H1 (cell line): ENCODE measurements around the gene HMMR. TPM values are rescaled to one million over a fixed set of nuclear protein-coding genes. Genes with fewer than 3 reads are reported as not detected.

ENCODE experiments used
- CTCF ChIA-PET: fragments of 300-600 bp; sonication (Branson Sonifier 250); formaldehyde crosslinking; loops from one replicate; lab custom pipeline; 2021; ENCODE audit not compliant: partially characterized antibody; lab: Charles Lee
- POLR2A ChIA-PET: fragments of 300-600 bp; sonication (Branson Sonifier 250); formaldehyde crosslinking; loops from one replicate; lab custom pipeline; 2021; ENCODE audit warnings: inconsistent platforms; ENCODE audit not compliant: partially characterized antibody; lab: Charles Lee
- DNase-seq, 2 experiments: peaks; one replicate each; pipeline versions ENCODE4 v3.0.0 to v3.0.0-alpha.2; 2010 to 2022; ENCODE audit warnings: low spot score in 2 of 2, low read depth in 1 of 2, mixed read lengths in 1 of 2
- FAIRE-seq: peaks from 2 replicates; lab custom pipeline; 2011; peaks lifted over from hg19 to GRCh38; lab: Jason Lieb, UNC
- H2AFZ ChIP-seq: 2 replicates; pipeline ENCODE4 v1.8.1; 2012; ENCODE audit warnings: low read length, inconsistent platforms
- H2AK5ac ChIP-seq: 2 replicates; pipeline ENCODE4 v1.6.1; 2013; ENCODE audit warnings: low read depth, low read length
- H2BK120ac ChIP-seq: replicated peaks from 2 replicates; pipeline ENCODE3; 2013; ENCODE audit warnings: low read depth, low read length, inconsistent platforms
- H2BK12ac ChIP-seq: 2 replicates; pipeline ENCODE4 v1.6.1; 2013; ENCODE audit warnings: low read depth, low read length
- H2BK15ac ChIP-seq: 2 replicates; pipeline ENCODE4 v1.6.1; 2013; ENCODE audit warnings: low read length
- H2BK20ac ChIP-seq: 2 replicates; pipeline ENCODE4 v1.6.1; 2013; ENCODE audit warnings: low read length
- H2BK5ac ChIP-seq: 2 replicates; pipeline ENCODE4 v1.6.1; 2013; ENCODE audit warnings: low read depth, low read length
- H3K14ac ChIP-seq: 2 replicates; pipeline ENCODE4 v1.6.1; 2013; ENCODE audit warnings: inconsistent platforms; ENCODE audit not compliant: insufficient read length
- H3K18ac ChIP-seq: 2 replicates; pipeline ENCODE4 v1.6.1; 2013; ENCODE audit warnings: low read length; ENCODE audit errors: extremely low read depth
- H3K23ac ChIP-seq: 2 replicates; pipeline ENCODE4 v1.6.1; 2013; ENCODE audit warnings: inconsistent platforms; ENCODE audit not compliant: insufficient read length
- H3K23me2 ChIP-seq: 2 replicates; pipeline ENCODE4 v1.6.1; 2013; ENCODE audit warnings: low read depth, low read length
- H3K27ac ChIP-seq: 2 replicates; pipeline ENCODE4 v1.6.1; 2011; ENCODE audit warnings: low read depth, low read length, inconsistent platforms
- H3K27me3 ChIP-seq, 4 experiments: replicated peaks in 1 of 4; 1 replicate in 1 of 4; 2 replicates in 3 of 4; pipeline versions ENCODE4 v1.6.1 to v1.8.1; 2011 to 2013; ENCODE audit warnings: low read length in 3 of 4, mild to moderate bottlenecking in 3 of 4, inconsistent platforms in 2 of 4, mixed read lengths in 2 of 4, moderate library complexity in 1 of 4; ENCODE audit not compliant: control insufficient read depth in 3 of 4, insufficient read depth in 3 of 4; ENCODE audit errors: extremely low read depth in 1 of 4
- H3K36me3 ChIP-seq, 4 experiments: 2 replicates each; pipeline versions ENCODE4 v1.6.1 to v1.8.1; 2011 to 2013; ENCODE audit warnings: mild to moderate bottlenecking in 4 of 4, low read length in 3 of 4, moderate library complexity in 2 of 4, control low read depth in 1 of 4, inconsistent platforms in 1 of 4; ENCODE audit not compliant: insufficient read depth in 4 of 4, control insufficient read depth in 2 of 4
- H3K4ac ChIP-seq: replicated peaks from 2 replicates; pipeline ENCODE3; 2013; ENCODE audit warnings: low read length, low read depth, mixed read lengths, inconsistent platforms; ENCODE audit not compliant: insufficient read length
- H3K4me1 ChIP-seq, 4 experiments: replicated peaks in 1 of 4; 1 replicate in 1 of 4; 2 replicates in 3 of 4; pipeline versions ENCODE4 v1.6.1 to v1.8.1; 2011 to 2013; ENCODE audit warnings: low read length in 3 of 4, inconsistent platforms in 2 of 4, mixed read lengths in 1 of 4; ENCODE audit not compliant: insufficient read depth in 4 of 4, control insufficient read depth in 3 of 4
- H3K4me2 ChIP-seq, 2 experiments: 2 replicates each; pipeline versions ENCODE4 v1.6.1 to v1.8.1; 2011 to 2013; ENCODE audit warnings: low read depth in 2 of 2, low read length in 2 of 2, control low read depth in 1 of 2, inconsistent platforms in 1 of 2, mild to moderate bottlenecking in 1 of 2; ENCODE audit not compliant: insufficient read depth in 1 of 2
- H3K4me3 ChIP-seq, 4 experiments: fragments of 200-600, 300-600 bp in 1 of 4; sonication (generic), shearing (Covaris generic), sonication (Bioruptor Twin) in 1 of 4; 2 replicates each; pipeline versions ENCODE4 v1.5.1 to v1.8.1; 2011 to 2016; ENCODE audit warnings: low read length in 4 of 4, low read depth in 3 of 4, control low read depth in 2 of 4, inconsistent platforms in 2 of 4, mild to moderate bottlenecking in 2 of 4, mixed read lengths in 1 of 4, moderate library complexity in 1 of 4; ENCODE audit not compliant: insufficient read depth in 2 of 4; ENCODE audit errors: extremely low read depth in 1 of 4
- H3K56ac ChIP-seq: replicated peaks from 2 replicates; pipeline ENCODE3; 2013; ENCODE audit warnings: low read depth, mild to moderate bottlenecking, mixed read lengths, low read length, inconsistent platforms; ENCODE audit not compliant: insufficient read length
- H3K79me1 ChIP-seq: 2 replicates; pipeline ENCODE4 v1.6.1; 2013; ENCODE audit warnings: low read depth, low read length, control low read depth
- H3K79me2 ChIP-seq, 2 experiments: 2 replicates each; pipeline versions ENCODE4 v1.6.1 to v1.8.1; 2012 to 2013; ENCODE audit warnings: low read length in 2 of 2, mild to moderate bottlenecking in 2 of 2, inconsistent platforms in 1 of 2; ENCODE audit not compliant: insufficient read depth in 2 of 2, control insufficient read depth in 1 of 2
- H3K9ac ChIP-seq, 4 experiments: replicated peaks in 1 of 4; 1 replicate in 1 of 4; 2 replicates in 3 of 4; pipeline versions ENCODE4 v1.6.1 to v1.8.1; 2011 to 2013; ENCODE audit warnings: low read depth in 3 of 4, low read length in 3 of 4, control low read depth in 2 of 4, mild to moderate bottlenecking in 2 of 4, moderate library complexity in 2 of 4, inconsistent platforms in 1 of 4; ENCODE audit errors: extremely low read depth in 1 of 4
- H3K9me3 ChIP-seq, 2 experiments: 2 replicates each; pipeline versions ENCODE4 v1.6.1 to v1.8.1; 2012 to 2013; ENCODE audit warnings: mild to moderate bottlenecking in 2 of 2, moderate library complexity in 2 of 2, control low read depth in 1 of 2, inconsistent platforms in 1 of 2, low read depth in 1 of 2, low read length in 1 of 2, mixed read lengths in 1 of 2; ENCODE audit not compliant: insufficient read depth in 2 of 2
- H4K20me1 ChIP-seq, 2 experiments: replicated peaks in 1 of 2; 2 replicates each; pipeline versions ENCODE3 to v1.8.1; 2011 to 2013; ENCODE audit warnings: inconsistent platforms in 2 of 2, low read length in 2 of 2, mild to moderate bottlenecking in 1 of 2; ENCODE audit not compliant: insufficient read depth in 2 of 2, control insufficient read depth in 1 of 2
- H4K5ac ChIP-seq: 2 replicates; pipeline ENCODE4 v1.6.1; 2013; ENCODE audit warnings: low read length, low read depth, mixed read lengths, inconsistent platforms; ENCODE audit not compliant: insufficient read length
- H4K8ac ChIP-seq: 2 replicates; pipeline ENCODE4 v1.8.0; 2013; ENCODE audit warnings: mild to moderate bottlenecking, moderate library complexity, low read length, inconsistent platforms; ENCODE audit not compliant: insufficient read depth; ENCODE audit errors: extremely low read depth
- H4K91ac ChIP-seq: replicated peaks from 2 replicates; pipeline ENCODE3; 2013; ENCODE audit warnings: low read length, mixed read lengths, inconsistent platforms; ENCODE audit not compliant: insufficient read length
- BACH1 ChIP-seq: IDR thresholded peaks from 2 replicates; pipeline ENCODE4 v1.6.1; 2012; ENCODE audit warnings: low read length, improper control_type of control experiment
- JUN ChIP-seq: IDR thresholded peaks from 2 replicates; pipeline ENCODE4 v1.6.1; 2011; ENCODE audit warnings: low read depth, mild to moderate bottlenecking, improper control_type of control experiment, low read length
- NRF1 ChIP-seq: IDR thresholded peaks from 2 replicates; pipeline ENCODE4 v1.6.1; 2011; ENCODE audit warnings: mild to moderate bottlenecking, low read depth, low read length, improper control_type of control experiment
- SP1 ChIP-seq: IDR thresholded peaks from 2 replicates; pipeline ENCODE4 v1.6.1; 2011; ENCODE audit warnings: low read depth, low read length
- SP2 ChIP-seq: IDR thresholded peaks from 2 replicates; pipeline ENCODE4 v1.6.1; 2012; ENCODE audit warnings: mild to moderate bottlenecking, low read length, inconsistent platforms
- TAF7 ChIP-seq: optimal IDR thresholded peaks from 2 replicates; pipeline ENCODE3; 2011; ENCODE audit warnings: low read depth, mild to moderate bottlenecking, inconsistent platforms, low read length, moderate library complexity, borderline replicate concordance
- TBP ChIP-seq: IDR thresholded peaks from 2 replicates; pipeline ENCODE4 v1.6.1; 2011; ENCODE audit warnings: low read depth, low read length, improper control_type of control experiment
- TEAD4 ChIP-seq: IDR thresholded peaks from 2 replicates; pipeline ENCODE4 v1.6.1; 2012; ENCODE audit warnings: low read depth, low read length, inconsistent platforms, mixed read lengths
- WGBS, 2 experiments: shearing (Covaris generic) in 1 of 2; methylation state at CpG; one replicate each; pipeline versions ENCODE4 v1.1.6 to v1.1.7; 2013 to 2015; ENCODE audit warnings: low lambda C conversion rate in 2 of 2, mixed read lengths in 2 of 2, inconsistent platforms in 1 of 2, low coverage in 1 of 2, missing lambda C conversion rate in 1 of 2; ENCODE audit not compliant: insufficient replicate concordance in 2 of 2, insufficient coverage in 1 of 2, insufficient read length in 1 of 2; ENCODE audit errors: extremely low coverage in 1 of 2, missing lambda C conversion rate in 1 of 2; 5-methylcytosine and 5-hydroxymethylcytosine counted together
- polyA plus RNA-seq, 7 experiments: library from polyadenylated mRNA; depleted of rRNA in 3 of 7; stranded (reverse) in 5 of 7; unstranded in 2 of 7; fragments of >200 nt in 5 of 7; fragments of 200-250 nt in 2 of 7; gene quantifications; 1 replicate in 5 of 7; 2 replicates in 1 of 7; 4 replicates in 1 of 7; pipeline versions ENCODE4 v1.2.1 to v1.2.3, GENCODE V29; 2011 to 2013; ENCODE audit warnings: missing spikeins in 2 of 7, mixed read lengths in 2 of 7
- total RNA-seq: library from RNA; stranded (reverse); fragmentation: NEBNext Ultra II Directional; extraction: Animal tissue kit (Norgen Biotek cat#: 25700); gene quantifications from 2 replicates; pipeline ENCODE4 v1.2.1, GENCODE V29; 2021

The HMMR gene
- total and polyA plus RNA-seq, 2 of the 8 experiments (the other 6 are each of a cell fraction or from before 2014, with no cell fraction given) = 17.5 to 77.3 TPM

- ChIA-PET POLR2A (interaction anchor here (1.6 to 3.7 kb wide), 3 partner anchors 9 to 36 kb away, joined by 3 to 14 read pairs (median 13); partner anchors contain the start of genes HMMR, MAT2B and NUDCD2), CTCF (interaction anchor here (0.8 to 1.3 kb wide), 3 partner anchors 9 to 69 kb away, joined by 3 to 4 read pairs (median 3); partner anchors contain the start of gene MAT2B)
- no peak overlapping the region for H3K4me3 ChIP-seq
- no peak overlapping the region for H2AFZ ChIP-seq
- H3K4ac ChIP-seq = no peak overlapping the region
- no peak overlapping the region for H3K14ac ChIP-seq
- no peak overlapping the region for H3K18ac ChIP-seq
- H3K4me2 ChIP-seq = no peak overlapping the region
- H3K27ac ChIP-seq = no peak overlapping the region
- no peak overlapping the region for H3K9ac ChIP-seq
- H3K9me3 ChIP-seq = no peaks in the 10 kb centered on the region
- H3K79me2 ChIP-seq = no peaks in the 10 kb centered on the region
- H4K20me1 ChIP-seq = no peaks in the 10 kb centered on the region
- H4K5ac ChIP-seq = no peak overlapping the region
- H3K4me1 ChIP-seq = no peaks in the 10 kb centered on the region
- no peak overlapping the region for H3K56ac ChIP-seq
- no peak overlapping the region for H2BK20ac ChIP-seq
- H3K79me1 ChIP-seq = no peaks in the 10 kb centered on the region
- no peak overlapping the region for H2BK15ac ChIP-seq
- H2AK5ac ChIP-seq = no peak overlapping the region
- H4K91ac ChIP-seq = no peak overlapping the region
- no peak overlapping the region for H4K8ac ChIP-seq
- peaks cover 2 to 15% (median 10%) of the 10 kb centered on the region in 4 experiments; a peak in 5 of 8 replicates for H3K36me3 ChIP-seq
- H3K23ac ChIP-seq = no peak overlapping the region
- H2BK5ac ChIP-seq = no peak overlapping the region
- no peaks in the 10 kb centered on the region for H3K23me2 ChIP-seq
- FAIRE-seq (no peak), DNase-seq (no peak)
- WGBS, 2 experiments = 90% methylated on average over 1 of the region's 1 CpG; no CpG with 5 or more reads in 1 of the 2 experiments
- no peak overlapping the region for H2BK12ac ChIP-seq
- no peak for TF ChIP-seq TAF7
- TF ChIP-seq SP1 = no peak
- TF ChIP-seq TBP = no peak
- TF ChIP-seq NRF1 = no peak
- no peak for TF ChIP-seq JUN
- TF ChIP-seq BACH1 = no peak
- no peak for TF ChIP-seq TEAD4
- no peak for TF ChIP-seq SP2
- no peaks in the 10 kb centered on the region for H3K27me3 ChIP-seq
- H2BK120ac ChIP-seq = no peak overlapping the region
Measured at GRCh38 chr5:163496286-163496685, 35.9 kb downstream of the HMMR start.
